Stimulated activated CD4-positive, alpha-beta T cell treated with anti-CD3 and anti-CD28 coated beads, Interleukin-1b, Interleukin-23, amount 100 ng/mL, for 1 hour (primary cell): ENCODE measurements around the gene ID3.

Experiments
- DNase-seq, 2 donors: peaks; one replicate each; pipeline ENCODE4 v3.0.0-alpha.2; 2020; ENCODE audit warnings: low read depth in 2 of 2

The ID3 gene

DNA sequence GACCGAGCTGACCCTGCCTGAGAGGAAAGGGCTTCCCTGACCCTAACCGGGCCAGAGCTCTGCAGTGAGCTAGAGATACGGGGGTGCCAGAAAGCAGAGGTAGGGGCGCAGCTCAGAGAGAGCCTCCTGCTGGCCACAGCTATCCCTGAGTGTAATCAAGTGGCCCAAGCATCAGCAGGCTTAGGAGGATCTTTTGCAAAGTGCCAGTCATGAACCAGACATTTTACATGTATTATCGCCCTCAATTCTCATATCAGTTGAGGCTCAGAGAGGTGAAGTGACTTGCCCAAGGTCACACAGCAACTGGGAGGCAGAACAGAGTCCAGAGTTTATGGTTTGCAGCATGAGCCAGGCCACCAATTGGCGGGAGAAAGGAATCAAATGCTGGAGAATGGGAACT, 7.0 kb upstream of the ID3 start:
- DNase-seq, result no peak

GRCh38 chr1:23565776-23566175, 6.5 kb upstream of the ID3 start:
- DNase-seq, result no peak

DNA sequence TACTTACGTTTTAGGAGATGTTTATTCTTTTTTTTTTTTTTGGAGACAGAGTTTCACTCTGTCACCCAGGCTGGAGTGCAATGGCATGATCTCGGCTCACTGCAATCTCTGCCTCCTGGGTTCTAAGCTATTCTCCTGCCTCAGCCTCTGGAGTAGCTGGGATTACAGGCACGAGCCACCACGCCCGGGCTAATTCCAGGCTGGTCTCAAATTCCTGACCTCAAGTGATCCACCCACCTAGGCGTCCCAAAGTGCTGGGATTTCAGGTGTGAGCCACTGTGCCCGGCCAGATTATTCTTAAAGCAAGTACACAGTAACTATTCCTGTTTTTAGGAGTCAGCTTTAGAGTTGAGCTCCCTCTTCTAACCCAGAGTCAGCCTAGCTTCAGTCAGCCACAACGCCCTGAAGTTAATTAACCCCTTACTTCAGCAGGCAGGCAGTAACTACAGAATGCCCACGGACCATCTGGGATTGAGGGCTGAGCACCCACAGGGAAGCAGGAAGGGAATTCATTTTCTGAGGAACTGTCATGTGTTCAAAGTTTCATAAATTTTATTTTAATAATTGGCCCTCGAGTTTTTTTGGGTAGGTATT, 5.3 kb upstream of the ID3 start:
- DNase-seq, result no peak

GRCh38 chr1:23563755-23564374, 4.6 kb upstream of the ID3 start:
- no peak for DNase-seq

- no peak for DNase-seq
Observed at GRCh38 chr1:23563003-23563402, 3.7 kb upstream of the ID3 start.

DNA sequence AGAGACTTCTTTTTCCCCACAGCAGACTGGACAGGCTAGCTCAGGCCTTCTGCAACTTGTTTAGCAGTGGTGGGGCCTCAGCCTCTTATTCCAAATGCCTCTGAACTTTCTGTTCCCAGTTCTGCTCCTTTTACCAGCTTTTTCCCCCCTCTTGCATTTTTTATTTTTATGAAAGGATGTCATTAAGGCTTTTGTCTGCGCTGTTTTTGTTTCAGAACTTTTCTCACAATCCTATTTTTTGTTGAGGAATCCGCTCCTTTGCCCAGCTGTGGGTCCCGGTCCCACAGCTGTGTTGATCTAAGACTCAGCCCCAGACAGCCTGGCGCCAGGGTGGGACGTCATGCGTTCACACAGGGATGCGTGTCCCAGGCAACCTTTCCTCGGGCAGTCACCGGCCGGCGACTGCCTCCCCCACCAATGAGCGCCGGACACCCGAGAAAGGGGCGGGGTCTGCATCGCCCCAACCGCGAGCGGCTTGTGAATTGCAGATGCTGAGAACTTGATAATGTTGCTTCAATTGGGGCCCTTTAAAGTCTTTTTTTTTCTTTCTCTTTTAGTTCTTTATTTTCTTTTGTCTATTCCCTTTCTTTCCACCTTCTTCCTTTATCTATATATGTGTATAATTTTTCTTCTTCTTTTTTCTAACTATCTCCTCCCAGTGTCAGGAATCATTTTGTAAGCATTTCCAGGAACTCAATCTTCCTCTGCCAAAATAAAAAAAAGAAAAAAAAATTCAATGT, 3.0 kb upstream of the ID3 start:
- no peak for DNase-seq

GRCh38 chr1:23561813-23562100, 2.5 kb upstream of the ID3 start:
- DNase-seq, result no peak

- DNase-seq, result no peak
Observed at GRCh38 chr1:23561076-23561812, 1.9 kb upstream of the ID3 start.

GRCh38 chr1:23559985-23560741, 862 bp upstream of the ID3 start:
- DNase-seq, result no peak

DNA sequence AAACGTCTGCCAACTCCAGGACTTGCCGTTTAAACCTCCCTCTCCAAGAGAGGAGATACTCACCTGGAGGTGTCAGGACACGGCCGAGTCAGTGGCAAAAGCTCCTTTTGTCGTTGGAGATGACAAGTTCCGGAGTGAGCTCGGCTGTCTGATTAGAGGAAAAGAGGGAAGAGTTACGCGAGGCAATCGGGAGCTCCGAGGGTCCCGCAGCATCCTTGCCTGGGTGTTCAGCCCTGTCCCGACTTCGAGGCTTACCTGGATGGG, 497 bp downstream of the ID3 start:
- no peak for DNase-seq

GRCh38 chr1:23558140-23558871, 995 bp downstream of the ID3 start:
- DNase-seq, result no peak

DNA sequence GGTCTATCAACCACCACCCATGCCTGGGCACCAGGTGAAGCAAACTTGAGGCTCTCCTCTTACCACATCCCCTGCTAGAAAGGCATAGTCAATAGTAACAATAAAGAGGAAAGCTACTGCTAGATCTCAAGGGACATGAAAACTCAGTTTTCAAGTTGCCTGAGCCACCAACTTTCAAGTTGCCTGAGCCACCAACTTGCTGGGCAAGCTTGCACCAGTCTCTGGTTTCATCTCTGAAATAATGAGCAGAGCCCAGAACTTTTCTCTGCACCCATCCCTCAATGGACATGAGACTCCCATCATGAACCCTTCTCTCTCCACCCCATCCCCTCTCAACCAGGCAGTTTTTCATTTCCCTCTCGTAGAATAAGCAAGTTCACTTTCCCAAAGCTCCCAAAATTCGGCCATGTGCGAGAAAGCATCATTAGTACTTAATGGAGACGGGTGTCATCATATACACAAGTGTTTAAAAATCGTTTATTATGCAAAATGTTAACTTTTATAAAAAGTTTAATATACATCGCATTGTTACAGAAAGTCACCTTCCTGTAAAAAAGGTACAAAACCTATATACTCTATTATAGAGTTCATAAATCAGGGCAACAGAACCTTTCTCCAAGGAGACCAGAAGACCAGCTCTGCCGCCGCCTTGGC, 1.7 kb downstream of the ID3 start:
- no peak for DNase-seq

DNA sequence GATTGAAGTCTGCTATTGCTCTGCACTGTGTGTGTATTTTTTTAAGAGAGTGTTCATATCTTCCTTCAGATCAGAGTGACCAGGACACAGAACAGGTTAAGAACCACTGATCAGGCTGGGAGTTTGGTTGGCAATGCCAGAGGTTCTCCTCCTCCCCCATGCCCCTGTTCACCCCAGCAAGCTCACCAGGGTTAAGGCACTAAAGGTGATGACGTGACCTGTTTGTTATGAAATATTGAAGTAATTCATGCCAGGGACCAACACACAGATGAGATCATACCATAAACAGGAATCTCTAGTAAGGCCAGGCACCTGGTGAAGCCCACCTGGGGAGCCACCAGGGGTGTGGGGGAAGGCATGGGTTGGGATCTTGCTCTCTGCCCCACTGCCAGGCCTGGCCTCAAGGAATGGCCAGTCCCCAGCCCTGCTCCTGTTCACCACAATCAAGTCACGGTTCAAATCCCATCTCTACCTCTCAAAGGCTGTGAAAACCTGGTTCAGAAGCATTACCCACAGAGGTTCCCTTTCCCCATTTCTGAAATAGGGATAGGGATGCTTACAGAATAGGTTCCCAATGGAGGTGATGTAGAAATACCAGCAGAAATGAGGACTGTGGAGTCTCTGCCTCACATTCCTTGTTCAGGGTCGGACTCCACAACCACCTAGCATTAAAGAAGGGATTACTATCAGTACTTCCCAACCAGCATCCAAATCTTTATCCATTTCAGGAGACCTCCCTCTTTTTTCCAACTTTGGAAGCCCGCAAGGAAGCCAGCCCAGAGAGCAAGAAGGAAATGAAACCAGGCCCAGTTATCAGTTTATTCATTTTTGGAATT, 2.4 kb downstream of the ID3 start:
- DNase-seq, result no peak

DNA sequence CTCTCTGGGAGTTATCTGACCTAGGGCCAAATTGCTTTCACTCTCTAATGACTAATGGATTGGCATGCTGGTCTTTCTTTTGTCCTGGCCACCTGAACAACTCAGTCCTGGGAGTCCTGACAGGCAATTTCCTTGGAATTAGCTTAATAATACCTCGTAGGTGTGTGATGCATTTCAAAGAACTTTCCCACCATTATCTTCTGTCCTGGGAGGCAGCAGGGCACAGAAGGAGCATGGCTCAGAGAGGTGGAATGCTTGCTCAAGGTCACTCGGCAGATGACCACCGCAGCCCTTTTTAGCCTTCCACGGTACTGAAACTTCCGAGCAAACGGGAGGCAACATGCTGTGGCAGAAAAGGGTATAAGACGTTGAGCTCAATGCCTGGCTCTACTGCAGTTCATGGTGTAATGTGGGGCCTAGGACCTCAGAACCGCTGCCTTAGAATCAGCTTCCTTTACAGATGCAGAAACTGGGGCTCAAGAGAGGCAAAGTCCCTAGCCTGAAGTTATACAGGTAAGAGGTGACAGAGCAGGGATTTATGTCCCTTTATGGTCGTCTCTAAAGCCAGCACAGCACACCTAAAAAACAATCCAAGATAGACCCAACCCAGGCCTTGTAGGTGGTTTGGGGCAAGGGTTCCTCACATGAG, 3.2 kb downstream of the ID3 start:
- DNase-seq, result no peak

DNA sequence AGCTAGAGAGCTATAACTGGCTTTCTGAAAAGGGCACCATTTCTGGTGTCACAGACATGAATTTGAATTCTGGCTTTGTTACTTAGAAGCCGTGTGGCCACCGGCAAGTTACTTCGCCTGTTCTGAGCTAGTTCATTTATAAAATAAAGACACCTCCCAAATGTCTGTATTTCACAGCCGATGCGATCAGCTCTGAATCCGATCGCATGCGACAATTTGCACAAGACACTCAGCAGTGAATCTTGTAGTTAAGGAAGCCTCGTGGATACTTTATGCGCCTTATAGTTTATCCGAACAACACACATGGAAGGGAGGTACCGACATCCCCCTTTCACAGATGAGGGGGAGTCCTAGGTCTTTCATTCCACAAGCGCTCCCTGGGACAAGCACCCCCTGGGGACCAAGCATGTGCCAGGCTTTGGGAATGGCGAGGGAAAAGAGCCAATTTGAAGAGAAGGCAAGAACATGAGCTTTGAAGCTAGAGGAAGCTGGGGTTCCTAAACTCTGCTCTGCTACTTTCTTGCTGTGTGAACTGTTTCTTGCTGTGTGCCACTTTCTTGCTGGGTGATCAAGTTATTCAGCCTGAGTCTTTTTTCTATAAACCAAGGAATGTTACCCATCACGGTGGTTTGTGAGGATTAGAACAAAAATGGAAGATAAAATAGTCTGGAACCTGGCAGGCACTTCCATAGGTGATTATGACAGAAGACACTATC, 3.9 kb downstream of the ID3 start:
- no peak for DNase-seq

DNA sequence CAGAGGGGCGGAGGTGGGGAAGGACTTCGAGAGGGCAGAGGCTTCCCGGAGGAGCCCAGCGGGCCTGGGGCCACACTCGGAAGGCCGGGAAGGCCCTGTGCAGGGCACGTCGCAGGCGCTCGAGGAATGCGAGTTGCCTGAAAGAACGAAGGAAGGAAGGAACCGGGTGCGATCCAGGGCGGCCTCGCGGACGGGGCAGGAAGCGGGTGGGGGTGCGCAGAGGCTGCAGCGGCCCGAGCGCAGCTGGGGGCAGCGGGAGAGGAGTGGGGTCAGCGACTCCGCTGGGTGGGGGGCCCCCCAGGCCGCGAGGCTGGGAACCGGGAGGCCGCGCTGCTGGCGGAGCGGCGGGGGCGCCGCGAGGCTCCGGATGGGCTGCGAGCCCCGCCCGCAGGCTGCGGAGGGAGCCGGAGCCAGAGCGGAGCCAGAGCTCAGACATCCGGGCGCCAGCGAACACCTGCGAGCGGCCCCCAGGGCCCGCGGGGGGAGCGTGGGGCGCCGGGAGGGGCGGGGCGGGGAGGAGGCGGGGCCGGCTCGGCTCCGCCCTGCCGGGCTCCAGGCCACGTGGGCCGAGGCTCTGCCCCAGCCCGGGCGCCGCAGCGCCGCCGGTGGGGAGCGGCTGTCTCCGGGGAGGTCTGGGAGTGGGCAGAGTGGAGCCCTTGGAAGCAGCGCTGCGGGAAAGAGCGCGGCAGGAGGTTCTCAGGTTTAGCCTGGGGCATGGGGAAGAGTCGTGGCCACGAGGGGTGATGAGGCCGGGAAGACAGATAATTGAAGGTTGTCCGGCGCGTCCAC, 4.6 kb downstream of the ID3 start:
- peak; percentile 69 to 70 for DNase-seq

GRCh38 chr1:23554127-23554480, 5.2 kb downstream of the ID3 start:
- no peak for DNase-seq
